Stimulated activated CD4-positive, alpha-beta T cell treated with anti-CD3 and anti-CD28 coated beads, Interleukin-15, amount 100 ng/mL, for 1 hour (primary cell): ENCODE data around the gene KATNAL2.

Experiments
- DNase-seq, 2 donors: peaks; one replicate each; pipeline ENCODE4 v3.0.0-alpha.2; 2020; ENCODE audit warnings: low read depth in 1 of 2, low spot score in 1 of 2

The KATNAL2 gene

DNA sequence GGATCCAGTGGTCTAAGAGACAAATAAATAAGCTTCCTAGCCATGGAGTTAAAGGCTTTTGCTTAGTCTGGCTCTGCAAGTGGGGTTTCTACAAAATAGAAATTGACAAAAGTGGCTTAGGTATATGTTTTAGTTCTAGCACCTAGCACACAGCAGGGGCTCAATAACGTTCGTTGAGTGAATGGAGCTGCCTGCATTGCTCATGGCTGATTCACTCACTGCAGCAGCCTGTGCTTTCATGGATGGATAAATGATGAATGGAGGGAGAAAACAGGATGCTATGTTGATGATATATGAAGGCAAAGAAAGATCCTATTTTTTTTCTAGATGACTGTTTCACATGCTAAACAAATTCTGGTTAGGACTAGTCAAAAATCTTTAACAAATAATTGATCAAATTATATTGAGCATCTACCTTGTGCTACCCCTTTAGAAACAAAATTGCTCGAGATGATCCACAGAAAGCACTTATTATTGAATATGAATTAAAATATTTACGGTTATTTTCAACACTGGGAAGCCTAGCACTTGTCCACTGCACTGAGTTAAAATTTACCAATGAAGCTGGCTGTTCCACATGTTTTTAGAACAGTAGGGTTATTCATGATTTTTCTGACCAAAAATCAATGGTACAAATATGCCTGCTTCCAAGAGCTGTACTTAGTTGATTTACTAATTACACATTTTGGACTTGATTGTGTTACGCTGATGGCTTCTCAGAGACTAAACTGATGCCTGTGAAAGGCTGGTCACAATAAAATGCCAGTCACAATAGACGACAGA lies 193.3 kb downstream of the KATNAL2 start:
- no peak for DNase-seq

DNA sequence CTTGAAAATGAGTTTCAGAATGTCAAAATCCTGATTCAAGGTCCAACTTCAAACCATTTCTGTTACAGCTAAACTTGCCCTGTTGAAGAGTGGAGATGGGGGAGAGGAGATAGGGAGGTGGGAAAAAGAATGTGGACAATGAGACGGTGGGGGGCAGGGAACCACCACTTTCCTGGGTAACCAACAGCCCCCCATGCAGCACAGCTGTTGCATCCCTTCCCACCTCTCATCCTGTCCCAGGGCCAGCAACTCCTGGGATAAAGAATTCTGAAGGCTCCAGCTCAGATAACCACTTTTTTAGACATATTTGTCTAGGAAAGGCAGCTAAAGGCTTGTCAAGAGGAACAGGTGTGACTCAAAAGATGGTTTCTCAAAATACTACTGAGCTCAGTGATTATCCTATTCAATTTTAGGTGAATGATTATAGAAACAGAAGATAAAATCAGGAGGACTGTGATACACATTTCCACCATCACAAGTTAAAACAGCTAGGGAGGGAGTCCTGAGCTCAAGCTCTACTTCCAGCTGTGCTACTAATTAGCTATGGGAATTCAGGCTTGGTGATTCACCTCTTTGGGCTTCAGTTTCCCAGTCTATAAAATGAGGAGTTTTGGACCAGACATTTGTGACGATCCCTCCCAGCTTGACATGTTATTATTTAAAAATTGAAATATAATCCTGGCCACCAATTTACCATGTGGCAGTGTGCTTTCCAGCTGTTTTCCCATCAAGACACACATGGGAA lies 196.6 kb downstream of the KATNAL2 start:
- no peak for DNase-seq

DNA sequence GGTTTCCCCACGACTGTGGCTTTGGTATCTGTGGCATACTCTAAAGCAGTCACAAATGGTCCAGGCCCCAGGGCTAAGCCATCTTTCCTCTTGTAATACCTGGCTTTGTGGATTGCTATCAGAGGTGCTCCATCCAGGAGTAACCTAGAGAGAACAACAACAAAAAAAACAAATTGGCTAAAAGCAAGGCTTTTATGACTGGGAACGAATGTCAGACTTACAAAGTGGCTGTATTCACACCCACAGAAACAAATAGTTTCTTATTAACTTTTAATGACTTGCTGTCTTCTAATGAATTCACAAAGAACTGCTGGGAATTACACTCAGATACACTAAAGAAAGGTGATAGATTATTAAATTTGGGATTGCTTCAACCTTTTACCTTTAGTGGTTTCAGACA lies 197.8 kb downstream of the KATNAL2 start:
- no peak for DNase-seq

DNA sequence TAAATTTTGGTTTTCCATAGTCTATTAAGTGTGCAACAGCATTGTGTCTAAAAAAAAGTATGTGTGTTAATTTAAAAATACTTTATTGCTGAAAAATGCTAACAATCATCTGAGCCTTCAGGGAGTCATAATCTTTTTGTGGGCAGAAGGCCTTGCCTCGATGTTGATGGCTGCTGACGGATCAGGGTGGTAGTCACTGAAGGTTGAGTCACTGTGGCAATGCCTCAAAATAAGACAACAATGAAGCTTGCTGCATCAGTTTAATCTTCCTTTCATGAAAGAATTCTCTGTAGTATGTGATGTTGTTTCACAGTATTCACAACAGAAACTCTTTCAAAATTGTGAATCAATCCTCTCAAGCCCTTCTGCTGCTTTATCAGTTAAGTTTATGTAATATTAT lies 201.6 kb downstream of the KATNAL2 start:
- no peak for DNase-seq

DNA sequence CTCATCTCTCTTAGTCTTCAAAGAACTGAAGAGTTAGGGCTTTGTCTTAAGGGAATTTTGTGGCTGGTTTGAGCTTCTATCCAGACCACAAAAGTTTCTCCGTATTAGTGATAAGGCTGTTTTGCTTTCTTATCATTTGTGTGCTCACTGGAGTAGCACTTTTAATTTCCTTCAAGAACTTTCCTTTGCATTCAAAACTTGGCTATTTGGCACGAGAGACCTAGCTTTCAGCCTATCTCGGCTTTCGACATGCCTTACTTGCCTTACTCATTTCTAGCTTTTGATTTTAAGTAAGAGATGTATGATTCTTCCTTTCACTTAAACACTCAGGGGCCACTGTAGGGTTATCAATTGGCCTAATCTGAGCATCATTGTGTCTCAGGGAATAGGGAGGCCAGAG lies 203.0 kb downstream of the KATNAL2 start:
- no peak for DNase-seq

DNA sequence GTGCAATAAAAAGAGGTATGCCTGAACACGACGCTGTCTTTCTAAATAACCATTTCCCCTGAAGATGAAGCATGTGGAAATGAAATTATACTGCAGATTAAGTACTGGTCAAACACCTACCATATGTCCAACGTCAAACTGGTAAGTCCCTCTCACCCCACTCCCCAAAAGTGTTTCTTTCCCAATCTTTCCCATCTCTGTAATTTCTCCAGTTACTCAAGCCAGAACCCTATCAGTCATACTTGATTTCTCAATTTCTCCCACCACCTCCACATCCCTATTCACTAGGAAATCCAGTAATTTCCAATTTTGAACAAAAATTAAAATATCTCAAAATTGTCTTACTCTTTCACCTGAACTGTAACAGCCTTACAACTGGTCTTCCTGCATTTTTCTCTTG lies 203.7 kb downstream of the KATNAL2 start:
- DNase-seq: no peak

DNA sequence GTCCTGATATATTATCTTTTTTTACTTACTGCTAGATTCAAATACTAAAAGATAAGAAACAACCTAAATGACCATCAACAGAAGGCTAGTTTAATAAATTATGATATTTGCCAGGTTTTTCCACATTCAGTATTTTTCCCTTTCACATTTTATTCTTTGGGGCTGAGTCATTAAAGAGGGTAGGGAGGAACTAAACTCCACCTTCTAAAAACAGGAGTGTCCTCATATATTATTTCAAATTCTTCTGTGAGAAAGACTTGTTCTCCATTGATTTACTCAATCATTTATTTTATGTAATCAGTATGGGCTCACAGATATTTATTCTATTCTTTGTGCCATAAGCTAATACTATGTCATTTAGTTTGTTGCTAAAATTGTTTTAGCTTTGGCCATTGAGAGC lies 223.9 kb downstream of the KATNAL2 start:
- no peak for DNase-seq

DNA sequence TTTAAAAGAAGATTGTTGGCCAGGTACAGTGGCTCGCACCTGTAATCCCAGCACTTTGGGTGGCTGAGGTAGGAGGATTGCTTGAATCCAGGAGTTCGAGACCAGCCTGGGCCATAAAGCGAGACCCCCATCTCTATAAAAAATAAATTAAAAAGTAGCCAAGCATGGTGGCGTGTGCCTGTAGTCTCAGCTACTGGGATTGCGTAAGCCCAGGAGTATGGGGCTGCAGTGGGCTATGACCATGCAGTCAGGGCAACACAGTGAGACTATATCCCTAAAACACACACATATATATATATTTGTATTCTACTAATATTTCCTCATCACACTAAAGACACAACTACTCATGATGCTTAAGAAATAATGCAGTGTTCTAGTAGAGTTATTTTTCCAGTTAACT lies 225.8 kb downstream of the KATNAL2 start:
- no peak for DNase-seq

DNA sequence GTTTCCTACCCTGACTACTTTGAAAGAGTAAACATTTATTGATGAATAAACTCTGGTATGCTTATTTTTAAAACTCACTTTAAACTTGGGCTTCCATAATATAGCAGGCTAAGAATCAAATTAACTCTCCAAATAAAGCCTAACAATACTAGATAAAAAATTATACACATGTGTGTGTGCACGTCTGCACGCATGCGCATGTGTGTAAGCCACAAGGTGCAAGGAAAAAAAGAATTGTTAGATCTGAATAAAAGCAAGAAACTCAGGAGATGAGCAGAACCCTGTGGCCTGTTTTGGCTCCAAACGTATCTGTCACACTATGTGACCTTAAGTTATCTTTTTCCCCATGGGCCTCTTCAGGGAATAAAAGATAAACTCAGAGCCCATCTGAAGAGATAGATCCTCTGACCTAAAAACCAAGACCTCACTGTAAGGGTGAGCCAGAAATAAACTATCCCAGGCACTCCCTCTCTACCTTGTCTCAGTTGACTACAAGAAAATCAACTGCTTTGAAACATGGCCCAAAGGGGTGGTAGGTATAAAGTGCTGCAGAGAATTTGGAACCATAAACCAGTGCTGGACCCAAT lies 226.6 kb downstream of the KATNAL2 start:
- DNase-seq: no peak

DNA sequence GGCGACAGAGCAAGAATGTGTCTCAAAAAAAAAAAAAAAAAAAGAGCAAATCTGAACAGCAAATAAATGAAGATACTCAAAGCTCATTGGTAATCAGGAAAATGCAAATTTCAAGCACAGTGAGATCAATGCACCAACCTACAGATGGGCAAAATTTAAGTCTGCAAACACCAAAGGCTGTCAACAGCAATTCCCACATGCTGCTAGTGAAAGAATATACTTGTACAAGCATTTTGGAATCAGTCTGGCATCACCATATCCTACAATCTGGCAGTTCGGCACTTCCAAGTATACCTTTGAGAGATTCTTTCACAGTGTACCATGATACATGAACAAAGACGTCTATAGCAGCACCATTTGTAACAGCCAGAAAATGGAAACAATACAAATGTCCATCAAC lies 228.8 kb downstream of the KATNAL2 start:
- no peak for DNase-seq

DNA sequence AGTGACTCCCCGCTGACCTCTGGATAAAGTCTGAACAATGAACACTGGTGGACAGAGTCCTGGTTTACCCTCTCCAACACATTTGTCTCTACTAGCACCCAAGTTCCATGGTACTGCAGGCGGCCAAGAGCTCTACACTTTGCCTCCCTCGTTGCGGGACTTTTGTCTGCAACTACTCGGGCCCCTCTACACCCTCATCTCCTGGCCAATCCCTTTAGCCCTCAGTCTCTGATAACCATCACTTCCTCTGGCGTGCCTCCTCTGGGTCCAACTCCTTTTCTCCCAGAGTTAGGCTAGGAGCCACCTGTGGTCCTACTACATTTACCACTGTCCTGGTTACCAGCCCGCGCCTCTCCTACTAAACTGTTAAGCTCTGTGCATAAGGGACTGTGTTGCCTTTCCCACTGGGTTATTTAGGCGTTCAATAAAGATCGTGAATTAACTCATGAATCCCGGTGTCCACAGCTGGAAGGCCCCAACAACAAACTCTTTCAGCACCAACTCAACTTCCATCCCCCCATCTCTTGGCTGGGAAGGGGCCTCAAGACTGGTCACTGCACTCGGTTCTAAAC lies 232.1 kb downstream of the KATNAL2 start:
- no peak for DNase-seq

DNA sequence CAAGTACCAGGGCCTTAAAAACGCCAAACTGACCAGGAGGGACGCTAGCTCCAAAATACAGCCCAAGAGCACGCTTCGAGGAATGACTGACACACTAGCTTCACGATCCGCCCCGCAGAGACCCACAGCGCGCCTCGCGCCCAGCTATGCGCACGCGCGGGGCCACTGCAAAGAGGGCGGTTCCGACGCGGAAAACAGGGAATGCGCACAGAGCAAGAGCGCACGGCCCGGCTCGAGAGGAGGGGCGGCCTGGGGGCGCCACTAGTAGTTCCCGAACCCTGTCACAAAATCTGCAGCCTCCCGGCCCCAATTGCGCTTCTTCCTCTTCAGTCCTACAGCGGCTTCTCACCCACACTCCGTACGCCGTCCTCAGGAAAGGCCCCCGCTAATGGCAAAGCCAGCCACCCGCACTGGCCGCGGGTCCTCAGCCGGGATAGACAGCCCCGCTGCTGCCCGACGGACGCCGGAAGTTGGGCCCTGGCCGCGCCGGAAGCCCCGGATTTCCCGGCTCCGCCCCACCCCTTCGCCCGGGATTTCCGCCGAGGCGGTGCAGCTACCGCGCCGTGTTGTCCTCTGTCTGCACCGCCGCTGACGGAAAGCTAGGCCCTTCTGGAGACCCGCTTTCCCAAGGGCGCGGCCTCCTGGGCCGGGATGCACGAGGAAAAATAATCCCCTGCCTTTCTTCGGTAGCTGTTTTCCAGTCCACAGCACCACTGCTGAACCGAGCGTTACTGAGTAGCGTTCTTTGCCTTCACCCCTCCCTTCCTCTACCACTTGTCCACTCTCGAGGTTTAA lies 232.8 kb downstream of the KATNAL2 start, which contains the start of gene HDHD2:
TSS of gene HDHD2 (minus strand) at position 472 of the 795 bp plus-strand sequence. CDS start 14,061 bp downstream, outside the sequence.
- peak; percentile 58 to 76 for DNase-seq

DNA sequence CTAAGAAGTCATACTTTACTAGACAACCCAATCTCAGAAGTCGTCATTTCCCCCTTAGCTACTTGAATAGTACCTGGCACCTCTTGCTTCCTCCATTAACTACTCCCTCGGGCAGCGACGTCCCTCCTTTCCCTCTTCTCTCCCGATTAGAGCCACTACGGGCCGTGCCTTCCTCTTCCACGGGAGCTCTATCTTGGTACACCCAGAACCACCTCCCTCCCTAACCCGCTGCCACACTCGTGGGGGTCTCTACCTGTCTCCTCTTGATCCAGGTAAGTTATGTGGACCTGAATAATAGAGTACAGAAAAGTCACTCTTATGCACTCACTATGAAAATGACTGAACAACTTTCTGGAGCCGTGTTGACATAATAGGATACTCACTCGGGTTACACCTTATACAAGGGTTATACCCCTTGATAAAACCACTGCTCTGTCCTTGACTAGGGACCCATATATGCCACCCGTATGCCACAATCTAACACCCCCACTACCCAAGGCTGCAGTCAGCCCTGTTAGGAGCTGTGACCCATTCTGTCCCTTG lies 233.5 kb downstream of the KATNAL2 start:
- no peak for DNase-seq

DNA sequence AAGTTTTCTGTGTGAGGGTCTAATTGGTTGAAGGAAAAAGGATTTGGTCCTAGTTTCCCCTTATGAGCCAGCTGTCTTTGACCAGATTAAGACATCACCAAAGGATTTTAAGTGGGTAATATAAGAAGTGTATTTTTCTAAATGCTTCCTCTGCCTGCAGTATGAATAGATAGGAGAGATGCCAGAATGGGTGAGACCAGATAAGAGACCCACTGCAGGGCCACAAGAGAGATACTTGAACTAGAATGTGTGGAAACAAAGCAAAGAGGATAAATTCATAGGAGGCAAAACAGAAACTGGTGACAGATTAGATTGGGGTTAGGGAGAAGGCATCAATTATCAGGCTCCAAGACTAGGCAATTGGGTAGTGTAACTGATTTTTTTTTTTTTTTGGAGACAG lies 234.0 kb downstream of the KATNAL2 start:
- DNase-seq: no peak
